ENCODE data around the gene TMEM250.

Gene TMEM250

DNA sequence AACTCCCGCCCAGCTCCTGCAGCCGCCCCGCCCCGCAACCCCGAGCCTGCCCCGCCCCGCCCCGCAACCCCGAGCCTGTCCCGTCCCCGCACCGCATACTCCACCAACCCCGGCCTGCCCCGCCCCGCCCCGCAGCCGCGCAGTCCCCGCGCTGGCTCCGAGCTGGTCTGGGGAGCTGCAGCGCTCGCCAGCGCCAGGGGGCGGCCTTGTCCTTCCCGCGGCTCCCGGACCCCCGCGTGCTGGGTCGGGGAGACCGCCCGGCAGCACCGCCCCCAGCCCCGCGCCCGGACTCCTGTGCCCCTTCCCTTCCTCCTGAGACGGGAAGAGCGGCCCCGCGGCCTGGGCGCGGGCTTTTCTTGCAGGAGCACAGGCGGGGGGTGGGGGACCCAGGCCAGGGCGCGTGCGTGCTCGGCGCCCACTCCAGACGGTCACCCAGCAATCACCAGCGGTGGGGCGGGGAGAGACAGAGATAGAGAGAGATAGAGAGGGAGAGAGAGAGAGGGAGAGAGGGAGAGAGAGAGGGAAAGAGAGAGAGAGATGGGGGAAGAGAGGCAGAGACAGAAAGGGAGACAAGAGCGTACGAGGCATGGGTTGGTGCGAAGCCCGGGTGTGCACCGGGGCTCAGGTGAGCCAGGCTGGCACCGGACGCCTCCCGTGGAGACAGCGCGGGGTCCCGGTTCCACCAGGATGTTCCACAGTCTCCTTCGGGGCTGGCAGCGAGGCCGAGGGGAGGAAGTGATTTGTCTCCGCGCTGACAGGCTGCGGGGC is 14.7 kb upstream of the TMEM250 start:
- DNase-seq (ENCODE audit: extremely low read depth in 1 of 2, low read depth in 1 of 2): no peak

- DNase-seq (ENCODE audit: extremely low read depth in 1 of 2, low read depth in 1 of 2): no peak
Measured at GRCh38 chr9:136132512-136133050, 13.9 kb upstream of the TMEM250 start.

DNA sequence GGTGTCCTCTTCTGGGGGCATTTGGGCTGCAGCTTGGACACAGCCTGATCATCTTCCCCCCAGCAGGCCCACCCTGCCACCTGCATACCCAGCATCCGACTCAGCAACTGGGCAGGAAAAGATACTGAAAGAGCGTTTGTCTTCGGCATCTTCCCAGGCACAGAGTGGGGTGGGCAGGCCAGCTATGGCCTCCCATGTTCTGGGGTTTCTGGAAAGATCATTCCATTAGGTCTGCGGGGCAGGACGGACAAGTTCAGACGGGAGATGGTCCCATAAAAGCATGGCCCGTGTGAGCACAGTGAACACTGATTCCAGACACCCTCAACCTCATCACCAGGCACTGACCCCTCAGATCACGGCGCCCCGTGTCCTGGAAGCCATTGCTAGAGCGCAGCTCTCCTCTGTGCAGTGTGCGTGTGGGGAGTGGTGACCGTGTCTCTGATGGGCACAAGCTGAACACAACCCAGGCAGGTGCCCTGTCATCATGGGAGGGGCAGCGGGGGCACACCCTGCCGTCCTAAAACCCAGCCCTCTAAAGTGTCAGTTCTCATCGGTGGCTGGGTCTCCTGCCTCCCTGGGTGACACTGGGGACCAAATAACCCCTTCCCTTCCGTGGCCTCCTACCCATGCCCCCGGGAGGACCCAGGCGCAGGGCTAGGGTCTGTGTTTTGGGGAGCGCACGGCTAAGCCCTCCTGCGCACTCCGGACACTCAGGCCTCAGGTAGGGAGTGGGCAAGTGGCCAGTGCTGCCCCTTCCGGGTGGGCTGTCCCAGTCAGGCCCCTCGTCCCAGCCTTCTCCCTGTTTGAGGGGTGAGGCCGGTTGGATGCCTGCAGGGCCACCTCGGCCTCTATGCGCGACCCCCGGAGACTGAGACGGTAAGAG is 13.2 kb upstream of the TMEM250 start:
- DNase-seq (ENCODE audit: extremely low read depth in 1 of 2, low read depth in 1 of 2): no peak

DNA sequence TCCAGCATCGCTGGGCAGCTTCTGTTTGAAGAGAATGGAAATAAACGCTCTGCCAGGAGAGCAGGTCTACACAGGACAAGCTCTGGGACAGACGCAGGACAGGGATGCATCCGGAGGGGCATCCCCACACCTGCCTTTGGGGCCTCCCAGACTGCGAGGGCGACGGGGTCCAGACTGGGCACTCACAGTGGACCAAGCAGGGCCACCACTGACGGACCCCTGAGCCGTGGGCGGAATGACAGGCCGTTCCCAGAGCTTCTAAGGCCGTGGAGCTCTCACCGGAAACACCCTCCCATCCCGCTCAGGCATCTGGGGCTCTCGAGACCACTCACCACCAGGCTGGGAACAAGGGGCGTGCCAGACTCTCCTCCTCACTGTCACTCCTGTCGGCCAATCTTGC is 10.5 kb upstream of the TMEM250 start:
- DNase-seq (ENCODE audit: extremely low read depth in 1 of 2, low read depth in 1 of 2): no peak

DNA sequence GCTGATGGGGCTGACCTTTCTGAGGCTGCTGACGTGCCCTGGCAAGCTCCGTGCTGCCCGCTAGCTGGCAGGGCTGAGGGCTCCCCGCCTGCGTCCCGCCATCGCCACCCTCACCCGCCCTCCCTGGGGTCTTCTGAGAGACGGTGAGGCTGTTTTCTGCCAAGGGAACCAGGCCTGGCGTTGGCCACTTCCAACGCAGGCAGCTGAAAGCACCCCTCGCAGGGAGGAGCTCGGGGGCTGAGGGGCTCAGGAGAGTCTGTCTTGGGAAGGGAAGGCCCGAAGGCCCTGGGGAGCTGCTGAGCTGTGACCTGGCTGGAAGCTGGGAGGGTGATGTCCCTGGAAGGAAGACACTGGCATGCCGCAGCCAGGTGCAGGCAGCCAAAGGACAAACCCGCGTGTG is 9.8 kb upstream of the TMEM250 start:
- no peak for DNase-seq (ENCODE audit: extremely low read depth in 1 of 2, low read depth in 1 of 2)

- DNase-seq (ENCODE audit: extremely low read depth in 1 of 2, low read depth in 1 of 2): no peak
Measured at GRCh38 chr9:136127313-136127712, 8.6 kb upstream of the TMEM250 start.

DNA sequence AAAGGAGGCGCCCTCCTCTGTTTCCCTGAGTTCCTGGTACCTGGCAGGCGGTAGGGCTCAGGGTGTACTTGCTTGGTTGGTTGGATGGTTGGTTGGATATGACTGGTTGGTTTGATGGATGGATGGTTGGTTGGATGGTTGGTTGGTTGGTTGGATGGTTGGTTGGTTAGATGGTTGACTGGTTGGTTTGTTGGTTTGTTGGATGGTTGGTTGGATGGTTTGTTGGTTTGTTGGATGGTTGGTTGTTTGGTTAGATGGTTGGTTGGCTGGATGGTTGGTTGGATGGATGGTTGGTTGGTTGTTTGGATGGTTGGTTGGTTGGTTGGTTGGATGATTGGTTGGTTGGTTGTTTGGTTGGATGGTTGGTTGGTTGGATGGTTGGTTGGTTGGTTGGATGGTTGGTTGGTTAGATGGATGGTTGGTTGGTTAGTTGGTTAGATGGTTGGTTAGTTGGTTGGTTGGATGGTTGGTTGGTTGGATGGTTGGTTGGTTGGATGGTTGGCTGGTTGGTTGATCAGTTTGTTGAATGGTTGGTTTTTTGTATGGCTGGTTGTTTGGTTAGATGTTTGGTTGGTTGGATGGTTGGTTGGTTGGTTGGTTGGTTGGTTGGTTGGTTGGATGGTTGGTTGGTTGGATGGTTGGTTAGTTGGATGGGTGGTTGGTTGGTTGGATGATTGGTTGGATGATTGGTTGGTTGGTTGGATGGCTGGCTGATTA is 6.5 kb upstream of the TMEM250 start:
- DNase-seq (ENCODE audit: extremely low read depth in 1 of 2, low read depth in 1 of 2): no peak

- peak in 1 of 2 donors; percentile 41 for DNase-seq (ENCODE audit: extremely low read depth in 1 of 2, low read depth in 1 of 2)
Measured at GRCh38 chr9:136122425-136123383, 4.0 kb upstream of the TMEM250 start.

- no peak for DNase-seq (ENCODE audit: extremely low read depth in 1 of 2, low read depth in 1 of 2)
Measured at GRCh38 chr9:136121801-136122200, 3.1 kb upstream of the TMEM250 start.

- no peak for DNase-seq (ENCODE audit: extremely low read depth in 1 of 2, low read depth in 1 of 2)
Measured at GRCh38 chr9:136120438-136120844, 1.8 kb upstream of the TMEM250 start.

- no peak for DNase-seq (ENCODE audit: extremely low read depth in 1 of 2, low read depth in 1 of 2)
Measured at GRCh38 chr9:136119883-136120393, 1.3 kb upstream of the TMEM250 start.

DNA sequence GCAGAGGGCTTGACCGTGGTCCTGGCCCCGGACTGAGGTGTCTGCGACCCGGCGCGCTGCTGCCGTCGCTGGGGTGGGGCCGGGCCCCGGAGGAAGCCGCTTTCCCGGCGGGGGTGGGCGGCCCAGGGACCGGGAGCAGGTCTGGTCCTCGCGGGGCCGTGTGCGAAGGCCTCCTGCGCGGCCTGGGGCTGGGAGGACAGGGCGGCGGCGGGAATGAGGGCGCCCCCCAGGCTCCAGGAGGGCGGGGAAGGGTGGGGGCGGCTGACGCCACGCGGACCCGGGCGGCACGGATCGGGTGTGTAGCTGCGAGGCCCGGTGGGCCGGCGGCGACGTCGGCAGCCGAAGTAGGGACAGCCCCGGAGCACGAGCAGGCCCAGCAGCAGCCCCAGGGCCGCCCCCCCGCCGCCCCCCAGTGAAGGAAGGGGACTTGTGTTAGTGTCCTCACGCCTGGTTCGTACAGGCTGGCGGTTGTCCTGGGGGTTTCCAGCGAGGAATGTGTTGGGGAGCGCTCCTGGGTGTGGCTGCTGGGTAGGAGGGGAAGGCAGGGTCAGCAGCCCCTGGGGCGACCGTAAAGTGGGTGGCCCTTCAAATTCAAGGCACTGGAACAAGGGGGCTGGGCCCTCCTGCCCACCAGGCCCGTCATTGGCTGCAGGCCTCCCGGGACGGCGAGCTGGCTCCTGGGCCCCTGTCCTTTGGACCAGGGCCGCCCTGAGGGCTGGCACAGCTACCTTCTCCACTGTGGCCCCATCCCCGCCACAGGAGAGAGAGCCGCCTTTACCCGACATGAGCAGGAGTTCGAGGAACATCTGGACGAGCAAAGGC is 597 bp upstream of the TMEM250 start:
- no peak for DNase-seq (ENCODE audit: extremely low read depth in 1 of 2, low read depth in 1 of 2)

DNA sequence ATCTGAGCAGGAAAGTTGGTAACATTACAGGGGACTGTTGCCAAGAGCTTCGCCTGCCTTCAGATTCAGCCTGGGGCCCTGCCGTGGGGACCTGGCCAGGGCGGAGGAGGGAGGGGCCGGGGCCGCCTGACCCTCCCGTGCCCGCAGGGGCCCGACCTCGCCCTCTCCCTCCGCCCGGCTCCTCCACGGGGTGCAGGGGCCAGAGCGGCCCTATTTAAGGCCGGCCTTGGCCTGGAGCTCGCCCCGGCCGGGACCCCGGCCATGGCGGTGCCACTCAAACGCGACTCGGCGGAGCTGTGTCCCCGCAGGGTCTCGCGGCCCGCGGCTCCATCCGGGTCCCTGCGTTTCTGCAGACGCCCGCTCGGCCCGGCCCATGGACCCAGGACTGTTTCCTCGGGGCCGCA is 757 bp downstream of the TMEM250 start:
- DNase-seq (ENCODE audit: extremely low read depth in 1 of 2, low read depth in 1 of 2): no peak

GRCh38 chr9:136117291-136117915 is 1.3 kb downstream of the TMEM250 start:
- DNase-seq (ENCODE audit: extremely low read depth in 1 of 2, low read depth in 1 of 2): peak in 1 of 2 donors; percentile 56

GRCh38 chr9:136116360-136117098 is 2.1 kb downstream of the TMEM250 start:
- no peak for DNase-seq (ENCODE audit: extremely low read depth in 1 of 2, low read depth in 1 of 2)

- no peak for DNase-seq (ENCODE audit: extremely low read depth in 1 of 2, low read depth in 1 of 2)
Measured at GRCh38 chr9:136115641-136116359, 2.9 kb downstream of the TMEM250 start.

DNA sequence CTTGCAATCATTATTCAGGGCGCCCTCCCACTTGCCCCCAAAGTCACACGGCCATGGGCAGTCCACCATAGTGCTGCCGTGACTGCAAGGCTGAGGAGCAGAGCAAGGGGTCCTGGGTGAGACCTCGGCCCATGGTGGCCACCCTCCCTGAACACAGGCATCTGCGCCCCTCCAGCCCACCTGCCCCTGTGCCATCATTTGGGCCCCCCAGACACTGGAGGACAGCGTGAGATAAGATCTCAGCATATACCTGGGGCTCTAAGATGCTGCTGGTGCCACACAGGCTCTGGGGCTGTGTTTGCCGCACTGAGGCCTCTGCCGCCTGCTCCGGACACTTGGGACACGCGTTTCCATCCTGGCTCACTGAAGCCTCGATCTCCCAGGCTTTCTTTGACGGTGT is 3.5 kb downstream of the TMEM250 start:
- DNase-seq (ENCODE audit: extremely low read depth in 1 of 2, low read depth in 1 of 2): no peak
